ENCODE results near the gene RNF225.

The RNF225 gene

GRCh38 chr19:58350001-58350861 is 45.2 kb upstream of the RNF225 start:
- TF ChIP-seq CEBPB (IDR thresholded peaks at IDR 0.05): no peak
- TF ChIP-seq CREB1 (IDR thresholded peaks at IDR 0.05; ENCODE audit: low read depth): no peak
- TF ChIP-seq USF1 (IDR thresholded peaks at IDR 0.05): no peak
- TF ChIP-seq FOXM1 (IDR thresholded peaks at IDR 0.05; ENCODE audit: borderline replicate concordance, low read depth): no peak
- no peak for TF ChIP-seq MAX (IDR thresholded peaks at IDR 0.05)

DNA sequence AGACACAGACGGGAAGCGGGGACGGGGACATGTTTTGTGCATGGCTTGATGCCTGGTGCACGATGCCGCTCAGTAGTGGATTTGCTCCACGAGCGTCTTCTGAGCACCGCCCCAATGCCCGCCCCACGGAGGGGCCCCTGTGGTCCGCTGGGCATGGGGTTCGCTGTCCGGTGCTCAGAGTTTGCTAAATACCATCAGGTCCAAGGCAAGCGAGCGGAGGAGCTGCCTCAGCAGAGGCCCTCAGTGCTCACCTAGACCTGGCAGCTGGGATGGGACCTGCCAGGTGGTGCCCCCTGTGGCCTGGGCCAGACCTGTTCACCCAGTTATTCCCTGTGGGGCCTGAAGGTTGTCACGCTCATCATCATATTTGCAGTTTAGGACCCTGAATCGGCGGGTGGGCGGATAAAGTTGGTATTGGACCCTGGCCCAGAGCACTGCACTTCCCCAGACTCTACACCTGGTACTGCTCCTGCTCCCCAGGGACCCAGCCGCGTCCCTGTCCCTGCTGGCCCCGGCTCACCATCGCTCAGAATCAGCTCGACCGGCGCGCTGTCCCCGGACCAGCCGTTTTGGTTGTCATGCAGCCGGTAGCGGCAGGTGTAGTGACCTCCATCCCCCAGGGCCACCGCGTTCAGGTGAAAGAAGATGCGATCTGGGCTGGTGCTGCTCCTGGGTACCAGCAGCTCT is 44.4 kb upstream of the RNF225 start:
- TF ChIP-seq ZBTB7A (IDR thresholded peaks at IDR 0.05; ENCODE audit: low read depth) (no peak), CREB1 (IDR thresholded peaks at IDR 0.05; ENCODE audit: low read depth) (no peak), TAF1 (IDR thresholded peaks at IDR 0.05; ENCODE audit: low read depth) (no peak), TEAD4 (IDR thresholded peaks at IDR 0.05) (no peak), TCF12 (IDR thresholded peaks at IDR 0.05; ENCODE audit: low read depth) (no peak), USF1 (IDR thresholded peaks at IDR 0.05) (no peak), NFIC (IDR thresholded peaks at IDR 0.05) (no peak), MAX (IDR thresholded peaks at IDR 0.05) (no peak), EGR1 (IDR thresholded peaks at IDR 0.05) (no peak), CEBPB (IDR thresholded peaks at IDR 0.05) (no peak), YY1 (IDR thresholded peaks at IDR 0.05; ENCODE audit: low read depth) (no peak), RAD21 (IDR thresholded peaks at IDR 0.05; ENCODE audit: low read depth) (no peak), FOXM1 (IDR thresholded peaks at IDR 0.05; ENCODE audit: borderline replicate concordance, low read depth) (no peak), EP300 (IDR thresholded peaks at IDR 0.05; ENCODE audit: borderline replicate concordance) (no peak)
- TF ChIP-seq, protein P1, sequence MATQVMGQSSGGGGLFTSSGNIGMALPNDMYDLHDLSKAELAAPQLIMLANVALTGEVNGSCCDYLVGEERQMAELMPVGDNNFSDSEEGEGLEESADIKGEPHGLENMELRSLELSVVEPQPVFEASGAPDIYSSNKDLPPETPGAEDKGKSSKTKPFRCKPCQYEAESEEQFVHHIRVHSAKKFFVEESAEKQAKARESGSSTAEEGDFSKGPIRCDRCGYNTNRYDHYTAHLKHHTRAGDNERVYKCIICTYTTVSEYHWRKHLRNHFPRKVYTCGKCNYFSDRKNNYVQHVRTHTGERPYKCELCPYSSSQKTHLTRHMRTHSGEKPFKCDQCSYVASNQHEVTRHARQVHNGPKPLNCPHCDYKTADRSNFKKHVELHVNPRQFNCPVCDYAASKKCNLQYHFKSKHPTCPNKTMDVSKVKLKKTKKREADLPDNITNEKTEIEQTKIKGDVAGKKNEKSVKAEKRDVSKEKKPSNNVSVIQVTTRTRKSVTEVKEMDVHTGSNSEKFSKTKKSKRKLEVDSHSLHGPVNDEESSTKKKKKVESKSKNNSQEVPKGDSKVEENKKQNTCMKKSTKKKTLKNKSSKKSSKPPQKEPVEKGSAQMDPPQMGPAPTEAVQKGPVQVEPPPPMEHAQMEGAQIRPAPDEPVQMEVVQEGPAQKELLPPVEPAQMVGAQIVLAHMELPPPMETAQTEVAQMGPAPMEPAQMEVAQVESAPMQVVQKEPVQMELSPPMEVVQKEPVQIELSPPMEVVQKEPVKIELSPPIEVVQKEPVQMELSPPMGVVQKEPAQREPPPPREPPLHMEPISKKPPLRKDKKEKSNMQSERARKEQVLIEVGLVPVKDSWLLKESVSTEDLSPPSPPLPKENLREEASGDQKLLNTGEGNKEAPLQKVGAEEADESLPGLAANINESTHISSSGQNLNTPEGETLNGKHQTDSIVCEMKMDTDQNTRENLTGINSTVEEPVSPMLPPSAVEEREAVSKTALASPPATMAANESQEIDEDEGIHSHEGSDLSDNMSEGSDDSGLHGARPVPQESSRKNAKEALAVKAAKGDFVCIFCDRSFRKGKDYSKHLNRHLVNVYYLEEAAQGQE (IDR thresholded peaks at IDR 0.05; ENCODE audit: low read depth): no peak

- TF ChIP-seq RAD21 (IDR thresholded peaks at IDR 0.05; ENCODE audit: low read depth): no peak
- no peak for TF ChIP-seq EP300 (IDR thresholded peaks at IDR 0.05; ENCODE audit: borderline replicate concordance)
- TF ChIP-seq YY1 (IDR thresholded peaks at IDR 0.05; ENCODE audit: low read depth): no peak
- TF ChIP-seq USF1 (IDR thresholded peaks at IDR 0.05): no peak
- no peak for TF ChIP-seq FOXM1 (IDR thresholded peaks at IDR 0.05; ENCODE audit: borderline replicate concordance, low read depth)
- no peak for TF ChIP-seq ZBTB7A (IDR thresholded peaks at IDR 0.05; ENCODE audit: low read depth)
- TF ChIP-seq, protein P1 (IDR thresholded peaks at IDR 0.05; ENCODE audit: low read depth): no peak
- TF ChIP-seq CREB1 (IDR thresholded peaks at IDR 0.05; ENCODE audit: low read depth): no peak
- no peak for TF ChIP-seq MAX (IDR thresholded peaks at IDR 0.05)
- TF ChIP-seq CEBPB (IDR thresholded peaks at IDR 0.05): no peak
- TF ChIP-seq TAF1 (IDR thresholded peaks at IDR 0.05; ENCODE audit: low read depth): no peak
- no peak for TF ChIP-seq TEAD4 (IDR thresholded peaks at IDR 0.05)
- TF ChIP-seq NFIC (IDR thresholded peaks at IDR 0.05): no peak
- TF ChIP-seq TCF12 (IDR thresholded peaks at IDR 0.05; ENCODE audit: low read depth): no peak
- TF ChIP-seq EGR1 (IDR thresholded peaks at IDR 0.05): no peak
Measured at GRCh38 chr19:58351558-58351878, 43.9 kb upstream of the RNF225 start.

GRCh38 chr19:58351990-58352755 is 43.3 kb upstream of the RNF225 start:
- TF ChIP-seq TCF12 (IDR thresholded peaks at IDR 0.05; ENCODE audit: low read depth): no peak
- TF ChIP-seq EP300 (IDR thresholded peaks at IDR 0.05; ENCODE audit: borderline replicate concordance): no peak
- no peak for TF ChIP-seq MAX (IDR thresholded peaks at IDR 0.05)
- TF ChIP-seq FOXM1 (IDR thresholded peaks at IDR 0.05; ENCODE audit: borderline replicate concordance, low read depth): no peak
- no peak for TF ChIP-seq YY1 (IDR thresholded peaks at IDR 0.05; ENCODE audit: low read depth)
- TF ChIP-seq RAD21 (IDR thresholded peaks at IDR 0.05; ENCODE audit: low read depth): no peak
- TF ChIP-seq TAF1 (IDR thresholded peaks at IDR 0.05; ENCODE audit: low read depth): no peak
- TF ChIP-seq EGR1 (IDR thresholded peaks at IDR 0.05): no peak
- no peak for TF ChIP-seq ZBTB7A (IDR thresholded peaks at IDR 0.05; ENCODE audit: low read depth)
- TF ChIP-seq USF1 (IDR thresholded peaks at IDR 0.05): no peak
- no peak for TF ChIP-seq CREB1 (IDR thresholded peaks at IDR 0.05; ENCODE audit: low read depth)
- TF ChIP-seq TEAD4 (IDR thresholded peaks at IDR 0.05): no peak
- TF ChIP-seq, protein P1 (IDR thresholded peaks at IDR 0.05; ENCODE audit: low read depth): no peak

Data from Ishikawa (cell line).